Measurements from ENCODE around the gene TLE1.

TLE1 gene

DNA sequence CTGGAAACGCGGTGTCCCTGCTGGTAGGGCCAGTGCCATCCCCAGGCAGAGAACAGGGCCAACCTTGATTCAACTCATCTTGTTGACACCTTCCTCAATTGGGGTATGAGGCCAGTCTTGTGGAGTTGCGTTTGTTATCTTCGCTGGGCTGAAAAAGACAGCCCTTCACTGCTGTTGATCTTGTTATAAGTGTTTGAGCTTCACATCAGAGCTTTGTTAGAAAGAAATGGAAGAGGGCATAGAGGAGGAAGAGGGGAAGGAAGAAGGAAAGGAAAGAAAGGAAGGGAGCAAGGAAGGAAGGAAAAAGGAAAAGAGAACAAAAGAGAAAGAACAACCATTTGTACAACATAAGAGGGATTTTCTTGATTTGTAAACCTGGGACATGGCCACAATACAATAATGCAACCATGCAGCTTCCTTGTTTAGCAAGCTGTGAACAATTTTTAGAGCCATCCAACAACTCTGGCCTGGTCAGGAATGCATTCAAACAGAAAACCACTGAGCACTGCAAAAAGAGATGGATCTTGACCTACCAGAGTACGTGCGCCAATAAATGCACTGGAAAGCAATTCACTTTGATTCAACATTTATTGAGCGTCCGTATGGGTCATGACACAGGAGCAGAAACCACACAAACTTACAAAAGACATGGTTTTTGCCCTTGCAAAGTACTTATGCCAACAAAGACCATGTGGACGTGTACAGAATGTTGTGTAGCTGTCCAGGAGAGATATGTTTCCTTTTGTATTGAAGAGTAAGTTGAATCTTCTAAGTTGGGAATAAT, 152.9 kb downstream of the TLE1 start:
- DNase-seq (ENCODE audit: low read depth) = no peak
- no peak for TF ChIP-seq MYC (IDR thresholded peaks at IDR 0.05; ENCODE audit: low read depth, low read length)
- TF ChIP-seq POLR2A (IDR thresholded peaks at IDR 0.05; ENCODE audit: extremely low read depth, insufficient read length) = no peak
- TF ChIP-seq MAX (IDR thresholded peaks at IDR 0.05; ENCODE audit: low read depth, low read length) = no peak
- TF ChIP-seq CTCF (IDR thresholded peaks at IDR 0.05; ENCODE audit: low read depth, low read length) = no peak
- H3K4me3 ChIP-seq (ENCODE audit: low read depth, low read length) = no peak overlapping the region

DNA sequence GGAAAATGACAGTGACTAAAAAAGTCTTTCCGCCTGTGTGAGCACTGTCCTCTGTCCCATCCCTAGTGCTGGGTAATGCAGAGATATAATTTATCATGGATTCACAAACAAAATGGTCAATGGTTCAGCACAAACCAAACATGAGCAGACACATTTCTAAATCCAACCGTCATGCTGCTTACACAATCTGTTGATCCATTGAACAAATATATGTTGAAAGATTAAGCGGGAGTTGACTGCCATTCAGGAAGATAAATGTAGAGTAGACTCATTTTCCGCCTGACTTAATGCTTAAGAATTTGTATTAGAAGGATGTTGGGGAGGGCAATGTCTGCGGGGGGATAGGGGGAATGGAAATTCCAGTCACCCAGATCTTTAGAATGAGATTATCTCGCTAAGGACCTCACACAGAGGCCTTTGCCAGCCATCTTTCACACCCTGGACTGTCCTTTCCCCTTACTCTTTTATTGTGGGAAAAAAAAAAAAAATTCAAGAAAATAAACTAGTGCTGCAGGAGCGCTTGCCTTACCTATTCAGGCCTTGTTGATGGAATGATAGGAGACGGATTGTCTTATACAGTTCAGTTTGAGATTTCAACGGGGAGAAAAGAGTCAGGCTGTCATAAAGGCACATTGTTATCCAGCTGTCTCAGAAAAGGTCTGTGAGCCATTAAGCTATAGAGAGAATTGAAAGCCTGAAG, 153.7 kb downstream of the TLE1 start:
- DNase-seq (ENCODE audit: low read depth) = no peak
- H3K4me3 ChIP-seq (ENCODE audit: low read depth, low read length) = no peak overlapping the region
- TF ChIP-seq CTCF (IDR thresholded peaks at IDR 0.05; ENCODE audit: low read depth, low read length) = no peak
- TF ChIP-seq MAX (IDR thresholded peaks at IDR 0.05; ENCODE audit: low read depth, low read length) = no peak
- no peak for TF ChIP-seq MYC (IDR thresholded peaks at IDR 0.05; ENCODE audit: low read depth, low read length)
- TF ChIP-seq POLR2A (IDR thresholded peaks at IDR 0.05; ENCODE audit: extremely low read depth, insufficient read length) = no peak

- DNase-seq (ENCODE audit: low read depth) = no peak
- TF ChIP-seq CTCF (IDR thresholded peaks at IDR 0.05; ENCODE audit: low read depth, low read length) = no peak
- TF ChIP-seq MYC (IDR thresholded peaks at IDR 0.05; ENCODE audit: low read depth, low read length) = no peak
- no peak for TF ChIP-seq POLR2A (IDR thresholded peaks at IDR 0.05; ENCODE audit: extremely low read depth, insufficient read length)
- TF ChIP-seq MAX (IDR thresholded peaks at IDR 0.05; ENCODE audit: low read depth, low read length) = no peak
These were observed 155.0 kb downstream of the TLE1 start for GRCh38 chr9:81534138-81534875.

More at GRCh38 chr9:81534138-81534875, 155.0 kb downstream of the TLE1 start:
- H3K4me3 ChIP-seq (ENCODE audit: low read depth, low read length) = no peak overlapping the region

Measured in NB4 (cell line).